Measurements from ENCODE around the gene CGREF1. TPM values are rescaled to one million over a fixed set of nuclear protein-coding genes. Genes with fewer than 3 reads are reported as not detected.

The CGREF1 gene
- total RNA-seq, 1 donor = under 0.01 TPM

DNA sequence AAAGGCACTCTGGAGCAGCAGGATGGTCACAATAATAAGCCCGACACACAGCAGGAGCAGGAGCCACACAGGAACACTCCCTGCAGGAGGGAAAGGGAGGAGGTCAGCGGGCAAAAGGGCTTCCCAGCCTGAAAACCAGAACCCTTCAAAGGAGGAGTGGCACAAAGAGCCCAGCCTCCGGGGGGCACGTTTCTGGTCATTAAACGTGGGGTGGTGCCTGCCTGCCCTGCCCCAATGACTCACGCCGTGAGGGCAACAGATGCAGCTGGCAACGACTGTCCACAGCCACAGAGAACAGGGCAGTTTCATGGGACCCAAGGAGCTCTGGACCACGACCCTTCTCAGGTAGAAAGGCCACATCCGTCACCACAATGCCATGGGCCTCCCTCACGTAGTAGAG lies 12.5 kb upstream of the CGREF1 start:
- TF ChIP-seq, protein P1, sequence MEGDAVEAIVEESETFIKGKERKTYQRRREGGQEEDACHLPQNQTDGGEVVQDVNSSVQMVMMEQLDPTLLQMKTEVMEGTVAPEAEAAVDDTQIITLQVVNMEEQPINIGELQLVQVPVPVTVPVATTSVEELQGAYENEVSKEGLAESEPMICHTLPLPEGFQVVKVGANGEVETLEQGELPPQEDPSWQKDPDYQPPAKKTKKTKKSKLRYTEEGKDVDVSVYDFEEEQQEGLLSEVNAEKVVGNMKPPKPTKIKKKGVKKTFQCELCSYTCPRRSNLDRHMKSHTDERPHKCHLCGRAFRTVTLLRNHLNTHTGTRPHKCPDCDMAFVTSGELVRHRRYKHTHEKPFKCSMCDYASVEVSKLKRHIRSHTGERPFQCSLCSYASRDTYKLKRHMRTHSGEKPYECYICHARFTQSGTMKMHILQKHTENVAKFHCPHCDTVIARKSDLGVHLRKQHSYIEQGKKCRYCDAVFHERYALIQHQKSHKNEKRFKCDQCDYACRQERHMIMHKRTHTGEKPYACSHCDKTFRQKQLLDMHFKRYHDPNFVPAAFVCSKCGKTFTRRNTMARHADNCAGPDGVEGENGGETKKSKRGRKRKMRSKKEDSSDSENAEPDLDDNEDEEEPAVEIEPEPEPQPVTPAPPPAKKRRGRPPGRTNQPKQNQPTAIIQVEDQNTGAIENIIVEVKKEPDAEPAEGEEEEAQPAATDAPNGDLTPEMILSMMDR (IDR thresholded peaks at IDR 0.05; ENCODE audit: insufficient read depth, low read depth, low read length) = no peak

DNA sequence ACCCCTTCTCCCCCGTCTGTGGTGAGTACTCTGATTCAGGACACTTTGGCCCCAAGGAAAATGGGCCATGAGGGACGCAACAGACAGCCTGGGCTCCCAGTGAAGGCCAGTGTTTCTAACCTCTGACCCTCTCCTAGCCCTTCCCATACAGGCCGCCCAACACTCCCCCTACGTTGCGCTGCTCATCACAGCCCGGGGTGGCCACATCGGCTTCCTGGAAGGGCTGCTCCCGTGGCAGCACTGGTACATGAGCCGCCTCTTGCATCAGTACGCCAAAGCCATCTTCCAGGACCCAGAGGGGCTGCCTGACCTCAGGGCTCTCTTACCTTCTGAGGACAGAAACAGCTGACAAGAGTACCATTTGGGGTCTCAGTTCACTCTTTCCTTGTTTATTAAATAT lies 11.5 kb upstream of the CGREF1 start:
- DNase-seq (ENCODE audit: low read depth) = no peak
- TF ChIP-seq, protein P1 (IDR thresholded peaks at IDR 0.05; ENCODE audit: insufficient read depth, low read depth, low read length) = no peak
- no peak overlapping the region for H3K4me3 ChIP-seq (ENCODE audit: low read depth, low read length)

More for the DNA sequence above, 12.5 kb upstream of the CGREF1 start:
- no peak overlapping the region for H3K4me3 ChIP-seq (ENCODE audit: low read depth, low read length)
- DNase-seq (ENCODE audit: low read depth) = no peak

DNA sequence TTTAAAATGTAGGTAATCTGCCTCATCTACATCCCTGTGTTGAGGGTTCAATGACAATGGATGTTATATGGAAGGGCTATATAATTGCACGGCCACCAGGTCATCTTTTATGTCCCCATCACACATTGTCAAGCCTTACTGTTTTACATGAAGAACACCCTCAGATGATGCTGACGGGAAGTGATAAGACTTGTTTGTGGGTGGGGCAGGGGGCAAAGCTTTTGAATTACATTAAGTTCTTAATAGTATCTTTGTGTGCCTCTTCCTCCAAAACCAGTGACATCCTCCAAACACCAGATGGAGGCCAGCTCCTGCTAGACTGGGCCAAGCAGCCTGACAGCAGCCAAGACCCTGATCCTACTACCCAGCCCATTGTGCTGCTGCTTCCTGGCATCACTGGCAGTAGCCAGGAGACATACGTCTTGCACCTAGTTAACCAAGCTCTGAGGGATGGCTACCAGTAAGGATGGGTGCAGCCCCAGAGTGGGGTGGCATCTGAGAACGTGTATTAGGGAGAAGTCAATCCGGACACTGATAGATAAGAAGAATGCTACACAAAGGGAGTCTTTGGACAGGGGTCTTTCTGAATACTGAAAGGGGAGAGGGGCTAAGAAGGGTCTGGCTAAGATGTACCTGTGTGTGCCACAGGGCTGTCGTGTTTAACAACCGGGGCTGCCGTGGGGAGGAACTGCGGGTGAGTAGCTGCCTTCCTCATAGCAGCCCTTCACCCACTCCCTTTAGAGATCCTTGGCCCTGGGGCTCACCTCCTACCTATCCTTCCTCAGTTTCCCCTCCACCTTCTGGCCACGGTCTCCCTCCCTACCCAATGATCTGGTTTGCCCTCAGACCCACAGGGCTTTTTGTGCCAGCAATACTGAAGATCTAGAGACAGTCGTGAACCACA lies 10.0 kb upstream of the CGREF1 start:
- TF ChIP-seq, protein P1 (IDR thresholded peaks at IDR 0.05; ENCODE audit: insufficient read depth, low read depth, low read length) = no peak
- no peak overlapping the region for H3K4me3 ChIP-seq (ENCODE audit: low read depth, low read length)
- DNase-seq (ENCODE audit: low read depth) = no peak

DNA sequence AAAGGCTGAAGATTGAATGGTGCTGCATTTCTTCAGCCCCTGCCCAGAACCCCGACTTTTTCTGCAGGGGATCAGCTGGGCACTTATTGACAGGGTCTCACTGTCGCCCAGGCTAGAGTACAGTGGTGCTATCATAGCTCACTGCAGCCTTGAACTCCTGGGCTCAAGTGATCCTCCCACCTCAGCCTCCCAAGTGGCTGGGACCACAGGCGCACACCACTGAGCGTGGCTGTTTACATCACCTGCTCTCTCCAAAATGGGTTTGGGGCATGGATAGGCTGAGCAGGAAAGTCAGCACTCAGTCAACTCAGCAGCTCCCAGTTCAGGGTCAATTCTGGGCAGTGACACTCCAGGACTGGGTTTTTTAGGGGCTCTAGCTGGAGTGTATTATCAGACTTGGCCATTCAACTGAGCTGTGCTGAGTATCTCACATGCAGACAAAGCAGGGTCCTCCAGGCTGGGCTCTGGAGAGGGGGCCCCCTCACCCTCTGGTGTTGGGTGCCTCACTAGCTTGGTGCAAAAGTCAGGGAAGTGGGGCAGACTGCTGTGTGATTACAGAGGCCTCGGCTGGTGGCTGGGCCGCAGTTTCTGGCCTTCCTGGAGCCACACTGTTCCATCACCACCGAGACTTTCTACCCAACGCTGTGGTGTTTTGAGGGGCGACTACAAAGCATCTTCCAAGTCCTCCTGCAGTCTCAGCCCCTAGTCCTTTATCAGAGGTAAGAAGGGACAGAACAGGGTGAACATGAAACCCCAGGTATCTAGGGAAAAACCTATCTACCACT lies 9.1 kb upstream of the CGREF1 start:
- no peak overlapping the region for H3K4me3 ChIP-seq (ENCODE audit: low read depth, low read length)
- TF ChIP-seq, protein P1 (IDR thresholded peaks at IDR 0.05; ENCODE audit: insufficient read depth, low read depth, low read length) = no peak

DNA sequence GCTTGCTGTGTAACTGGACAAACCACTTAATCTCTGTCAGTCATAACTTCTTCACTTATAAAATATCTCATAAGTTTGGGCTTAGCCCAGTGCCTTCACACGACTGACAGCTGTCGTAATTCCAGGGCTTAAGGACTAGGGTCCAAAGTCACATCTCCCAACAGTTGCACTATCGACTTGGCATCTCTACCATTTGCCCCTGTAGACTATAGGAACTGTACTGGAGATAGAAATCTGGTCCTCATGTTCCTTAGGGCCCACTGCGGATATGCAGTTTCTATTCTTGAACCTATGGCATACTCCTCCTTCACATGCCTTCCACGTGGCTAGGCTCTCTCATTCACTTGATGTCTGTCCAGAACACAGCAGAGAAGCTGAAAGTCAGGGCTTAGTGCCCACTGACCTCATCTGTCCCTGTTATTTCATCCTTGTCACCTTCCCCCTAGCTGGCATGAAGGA lies 7.4 kb upstream of the CGREF1 start:
- TF ChIP-seq, protein P1 (IDR thresholded peaks at IDR 0.05; ENCODE audit: insufficient read depth, low read depth, low read length) = no peak
- DNase-seq (ENCODE audit: low read depth) = no peak
- H3K4me3 ChIP-seq (ENCODE audit: low read depth, low read length) = no peak overlapping the region

More for the DNA sequence above, 9.1 kb upstream of the CGREF1 start:
- DNase-seq (ENCODE audit: low read depth) = no peak

DNA sequence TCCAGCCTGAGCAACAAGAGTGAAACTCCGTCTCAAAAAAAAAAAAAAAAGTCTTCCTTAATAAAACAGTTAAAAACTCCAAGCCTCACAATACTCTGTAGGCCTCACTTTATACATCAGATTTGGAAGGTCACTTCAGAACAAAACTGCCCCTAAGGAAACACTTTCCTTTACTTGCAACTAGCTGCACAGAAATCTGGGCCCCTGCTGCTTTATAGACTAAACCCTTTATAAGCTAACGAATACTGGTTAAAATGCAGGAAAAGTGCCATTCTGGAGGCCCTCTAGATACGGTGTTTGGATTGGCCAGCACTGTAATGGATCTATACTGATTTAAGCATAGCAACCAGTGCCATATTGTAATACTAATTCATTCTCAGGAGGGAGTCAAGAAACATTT lies 6.2 kb upstream of the CGREF1 start:
- H3K4me3 ChIP-seq (ENCODE audit: low read depth, low read length) = no peak overlapping the region
- TF ChIP-seq, protein P1 (IDR thresholded peaks at IDR 0.05; ENCODE audit: insufficient read depth, low read depth, low read length) = no peak
- DNase-seq (ENCODE audit: low read depth) = no peak

Data from fibroblast of villous mesenchyme (primary cell).